Measurements from ENCODE around the gene SRP72.
A peak's percentile ranks its signal among the peaks of the same experiment; 100 is the strongest.

The SRP72 gene

DNA sequence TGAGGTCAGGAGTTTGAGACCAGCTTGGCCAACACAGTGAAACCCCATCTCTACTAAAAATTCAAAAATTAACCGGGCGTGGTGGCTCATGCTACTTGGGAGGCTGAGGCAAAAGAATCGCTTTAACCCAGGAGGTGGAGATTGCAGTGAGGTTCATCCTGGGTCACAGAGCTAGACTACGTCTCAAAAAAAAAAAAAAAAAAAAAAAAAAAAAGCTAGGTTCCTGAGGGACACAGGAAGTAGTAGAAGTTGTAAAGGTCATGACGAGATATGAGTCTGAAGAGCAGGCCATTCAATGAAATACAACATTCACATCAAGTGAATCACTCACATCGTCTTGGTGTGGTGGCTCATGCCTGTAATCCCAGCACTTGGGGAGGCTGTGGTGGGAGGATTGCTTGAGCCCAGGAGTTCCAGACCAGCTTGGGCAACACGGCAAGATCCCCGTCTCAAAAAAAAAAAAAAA, 1.1 kb upstream of the SRP72 start:
- peak in 2 of 5 experiments; percentile 2 to 74 for DNase-seq

- DNase-seq, result no peak
These were observed 520 bp upstream of the SRP72 start for GRCh38 chr4:56466910-56467283.

- peak in 2 of 5 experiments; percentile 7 to 72 for DNase-seq
These were observed 643 bp downstream of the SRP72 start for GRCh38 chr4:56468097-56468422.

DNA sequence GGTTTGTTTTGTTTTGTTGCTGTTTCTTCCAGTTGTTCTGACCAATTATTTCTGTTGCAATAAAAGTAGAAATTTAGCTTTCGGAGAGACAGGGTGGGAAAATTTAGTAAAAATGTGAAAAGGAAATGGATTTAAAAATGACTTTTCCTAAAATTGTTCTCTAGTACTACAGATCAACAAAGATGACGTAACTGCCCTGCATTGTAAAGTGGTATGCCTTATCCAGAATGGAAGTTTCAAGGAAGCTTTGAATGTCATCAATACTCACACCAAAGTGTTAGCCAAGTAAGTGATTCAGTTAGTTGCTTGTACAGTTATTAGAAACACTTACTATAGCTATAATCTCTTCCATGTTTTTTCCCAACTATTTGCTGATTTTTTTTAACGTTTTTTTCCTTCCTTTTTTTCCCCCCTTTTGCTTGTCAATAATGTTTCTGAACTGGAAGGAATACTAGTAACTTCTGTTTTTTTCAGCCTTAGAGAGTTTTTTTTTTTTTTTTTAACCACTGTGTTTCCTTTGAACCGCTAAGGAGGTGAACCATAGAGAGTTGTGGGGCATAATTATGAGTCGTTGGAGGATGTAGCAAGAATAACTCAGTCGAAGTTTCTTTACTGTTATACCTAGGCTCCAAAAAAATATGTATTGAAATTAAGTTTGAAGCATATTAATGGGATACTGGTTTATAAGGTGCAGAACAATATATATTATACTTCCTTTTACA, 2.2 kb downstream of the SRP72 start:
- peak in 1 of 5 experiments; percentile 75 for DNase-seq

- no peak for DNase-seq
These were observed 8.5 kb downstream of the SRP72 start for GRCh38 chr4:56475917-56476316.

GRCh38 chr4:56477192-56477702, 9.8 kb downstream of the SRP72 start:
- DNase-seq, result no peak

DNA sequence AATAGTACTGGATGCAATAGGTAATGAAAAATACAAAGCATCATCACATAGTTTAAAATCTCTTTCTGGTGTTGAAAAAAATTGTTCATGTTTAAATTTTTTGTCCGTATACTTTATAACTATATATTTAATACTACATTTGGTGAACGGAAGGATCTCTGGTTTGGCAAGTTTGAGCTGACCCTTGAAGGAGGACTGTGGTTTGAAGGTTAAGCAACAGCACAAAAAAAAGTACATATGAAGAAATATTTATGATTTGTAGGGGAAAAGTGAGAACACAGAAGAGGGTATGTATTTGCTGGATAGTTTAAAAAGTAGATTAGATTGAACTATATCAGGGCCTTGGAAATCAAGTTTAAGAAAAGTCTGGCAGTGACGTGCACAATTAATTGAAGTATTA, 13.3 kb downstream of the SRP72 start:
- DNase-seq, result no peak

DNA sequence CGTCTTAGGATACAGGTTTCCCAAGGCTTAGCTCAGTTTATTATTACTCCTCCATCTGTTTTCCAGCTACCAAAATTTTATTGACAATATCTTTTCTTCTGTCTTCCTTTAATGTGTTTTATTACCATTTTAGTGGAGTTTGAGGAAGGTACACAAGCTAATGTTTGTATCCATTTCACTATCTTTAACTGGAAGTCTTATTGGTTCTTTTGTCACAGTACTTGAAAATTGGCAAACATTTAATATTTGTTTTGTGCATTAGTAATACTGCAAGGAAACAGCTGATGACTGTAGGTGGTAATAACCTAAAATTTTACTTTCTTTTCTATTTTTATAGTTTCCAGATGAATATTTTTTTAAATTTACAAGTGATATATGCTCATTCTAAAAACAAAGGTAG, 28.8 kb downstream of the SRP72 start:
- no peak for DNase-seq

GRCh38 chr4:56505269-56506130, 38.1 kb downstream of the SRP72 start, which contains the start of gene ARL9:
TSS of gene ARL9 (plus strand) at chr4:56505791. CDS start at chr4:56505863, 72 bp downstream.
- DNase-seq, result peak; percentile 26 to 82 (median 48)

GRCh38 chr4:56511098-56511497, 43.7 kb downstream of the SRP72 start:
- DNase-seq, result no peak

GRCh38 chr4:56512166-56512565, 44.7 kb downstream of the SRP72 start:
- no peak for DNase-seq

DNA sequence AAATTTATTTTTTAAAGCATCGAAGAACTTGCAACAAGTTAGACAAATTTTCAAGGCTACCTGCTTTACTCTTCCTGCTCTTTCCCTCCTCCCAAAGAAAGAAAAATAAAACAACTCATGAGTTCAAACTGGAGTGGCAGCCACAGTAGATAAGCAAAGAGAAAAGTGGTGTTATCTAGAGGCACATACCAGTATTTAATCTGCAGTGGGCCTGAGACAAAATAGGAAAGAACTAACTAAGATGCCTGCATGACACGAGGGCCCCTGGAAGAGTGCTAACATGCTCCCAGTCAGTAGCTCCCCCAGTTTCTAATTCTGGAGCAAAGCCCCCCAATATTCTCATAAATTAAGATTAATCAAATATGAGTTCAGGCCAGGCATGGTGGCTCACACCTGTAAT, 46.1 kb downstream of the SRP72 start:
- DNase-seq, result no peak

- peak; percentile 59 to 72 (median 69) for DNase-seq
These were observed 63.1 kb downstream of the SRP72 start for GRCh38 chr4:56530269-56531148.

GRCh38 chr4:56531149-56531770, 63.8 kb downstream of the SRP72 start:
- no peak for DNase-seq

DNA sequence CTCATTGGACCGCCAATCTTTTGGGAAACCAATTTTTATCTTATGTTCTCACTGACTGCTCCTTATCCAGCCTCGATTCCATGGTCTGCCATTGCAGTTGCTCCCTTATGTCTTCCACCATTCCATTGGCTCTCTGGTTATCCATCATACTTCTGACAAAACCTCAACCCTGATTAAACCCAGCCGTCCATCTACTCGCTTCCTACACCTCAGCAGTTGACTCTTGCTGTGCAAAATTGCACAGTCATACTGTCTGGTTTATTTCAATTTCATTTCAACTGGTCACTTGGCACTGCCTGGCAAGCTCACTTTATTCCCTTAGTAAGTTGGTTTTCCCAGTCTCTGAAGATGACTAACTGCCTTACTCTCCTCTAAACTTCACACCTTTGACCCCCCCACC, 64.4 kb downstream of the SRP72 start:
- no peak for DNase-seq

DNA sequence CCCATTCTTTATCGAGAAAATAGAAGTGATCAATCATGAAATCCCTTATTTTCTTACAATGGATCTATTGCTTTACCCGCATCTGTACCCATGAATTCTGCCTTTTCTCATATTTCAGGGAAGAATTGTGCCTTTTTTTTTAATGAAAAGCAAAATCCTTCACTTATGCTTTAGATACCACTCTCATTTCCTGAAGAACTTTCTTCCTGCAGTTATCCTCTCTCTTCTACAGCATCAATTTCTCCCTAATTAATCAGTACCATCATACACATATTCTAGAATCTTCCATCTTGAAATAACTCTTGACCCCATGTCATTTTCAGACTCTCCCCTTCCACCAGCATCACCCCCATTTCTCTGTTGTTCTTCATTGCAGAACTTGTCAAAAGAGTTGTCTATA, 64.8 kb downstream of the SRP72 start:
- no peak for DNase-seq

DNA sequence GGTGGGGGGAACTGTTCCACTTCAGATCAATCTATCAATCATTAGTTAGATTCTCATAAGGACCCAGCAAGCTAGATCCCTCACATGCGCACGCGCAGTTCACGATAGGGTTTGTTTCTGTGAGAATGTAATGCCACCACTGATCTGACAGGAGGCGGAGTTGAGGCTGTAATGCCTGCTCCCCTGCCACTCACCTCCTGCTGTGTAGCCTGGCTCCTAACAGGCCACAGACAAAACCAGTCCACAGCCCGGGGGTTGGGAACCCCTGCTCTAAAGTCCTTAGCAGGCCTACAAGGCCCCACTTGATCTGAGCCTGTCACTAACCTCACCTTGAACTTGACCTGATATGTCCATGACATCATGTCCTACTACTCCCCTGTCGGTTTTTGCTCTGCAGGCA, 68.5 kb downstream of the SRP72 start:
- no peak for DNase-seq

DNA sequence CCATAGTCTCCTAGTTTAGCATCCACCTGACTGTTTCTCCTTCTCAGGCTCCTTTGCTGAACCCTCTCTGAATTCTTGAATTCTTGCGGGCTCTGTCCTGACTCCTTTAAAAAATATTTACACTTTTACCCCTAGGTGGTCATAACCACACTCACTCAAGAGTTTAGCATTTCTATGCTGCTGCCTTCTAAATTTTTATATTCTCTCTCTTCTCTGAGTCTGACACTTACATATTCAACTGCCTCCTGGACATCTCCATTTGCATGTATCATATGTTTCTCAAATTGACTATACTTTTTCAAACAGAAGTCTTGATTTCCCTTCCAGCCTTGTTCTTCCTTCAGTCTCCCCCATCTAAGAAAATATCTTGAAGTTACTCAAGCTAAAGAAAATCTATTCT, 69.7 kb downstream of the SRP72 start:
- DNase-seq, result no peak

DNA sequence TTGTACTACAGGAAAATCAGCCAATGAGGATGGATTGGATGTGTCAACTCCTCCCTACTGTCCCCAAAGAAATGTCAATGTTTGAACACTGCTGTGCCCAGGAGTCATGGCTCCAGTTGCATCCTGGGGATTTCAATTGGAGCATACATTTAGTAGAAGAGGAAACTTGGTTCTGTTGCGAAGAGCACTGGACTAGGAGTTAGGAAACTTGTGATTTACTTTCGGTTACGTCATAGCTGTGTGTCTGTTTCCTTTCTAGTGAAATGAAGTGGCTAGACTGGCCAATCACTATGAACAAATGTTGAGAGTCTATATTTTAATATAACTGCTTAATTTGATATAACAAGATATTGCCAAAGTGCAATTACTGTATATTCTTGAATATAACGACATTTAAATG, 73.4 kb downstream of the SRP72 start:
- no peak for DNase-seq

DNA sequence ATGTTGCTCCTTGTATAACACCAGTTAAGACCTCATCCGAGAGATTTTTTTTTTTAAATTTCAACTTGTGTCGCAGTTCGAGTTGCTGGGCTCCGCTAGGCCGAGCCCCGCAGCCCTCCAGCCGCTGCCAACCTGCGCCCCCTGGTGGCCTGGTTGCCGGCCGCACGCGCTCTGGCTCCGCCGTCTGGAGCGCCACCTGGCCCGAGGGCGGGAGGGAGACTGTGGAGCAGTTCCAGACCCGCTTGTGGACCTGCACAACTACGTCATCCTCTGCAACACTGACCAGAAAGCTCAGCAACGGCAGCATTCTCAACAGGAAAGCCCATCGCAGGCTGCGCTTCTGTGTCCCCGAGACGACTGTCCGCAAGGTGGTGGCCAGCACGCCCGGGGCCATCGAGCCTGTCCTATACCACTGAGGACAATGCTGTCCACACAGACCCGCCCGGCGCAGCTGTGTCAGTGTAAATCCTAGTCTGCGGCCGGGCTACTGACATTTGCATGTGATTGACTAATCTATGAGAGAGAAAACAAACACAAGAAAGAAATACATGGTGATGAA, 77.2 kb downstream of the SRP72 start:
- DNase-seq, result peak; percentile 63 to 81 (median 80)

DNA sequence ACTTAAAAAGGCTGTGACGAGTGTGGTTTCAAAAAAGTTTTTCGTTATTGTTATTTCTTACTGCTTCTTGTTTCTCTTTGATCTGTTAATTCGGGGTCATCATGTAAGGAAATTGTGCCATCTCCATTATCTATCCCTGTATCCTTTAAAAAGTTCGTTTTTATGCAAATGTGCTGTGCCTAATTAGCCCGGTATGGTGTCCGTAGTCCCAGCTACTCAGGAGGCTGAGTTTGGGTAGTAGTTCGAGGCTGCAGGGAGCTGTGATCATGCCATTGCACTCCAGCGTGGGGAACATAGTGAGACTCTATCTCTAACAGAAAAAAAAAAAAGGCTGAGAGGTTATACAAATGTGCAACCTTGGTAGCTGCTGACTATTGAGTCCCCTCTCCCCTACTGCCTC, 83.2 kb downstream of the SRP72 start:
- DNase-seq, result no peak

DNA sequence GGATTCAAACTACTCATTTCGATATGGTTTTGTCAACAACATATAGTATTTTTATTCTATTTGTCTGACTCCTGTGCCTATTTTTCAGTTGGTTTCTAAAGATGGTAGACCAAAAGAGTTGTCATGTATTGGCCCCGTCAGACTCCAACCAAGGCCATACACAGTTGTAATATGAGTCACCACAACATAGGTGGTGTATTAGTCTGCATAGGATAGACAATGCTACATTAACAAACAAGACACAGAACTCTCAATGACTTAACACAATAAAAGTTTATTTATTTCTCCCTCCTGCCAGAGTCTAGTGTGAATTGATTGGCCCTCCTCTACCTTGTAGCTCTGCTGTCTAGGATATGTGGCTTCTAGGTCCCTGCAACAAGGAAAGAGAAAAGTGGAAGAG, 84.1 kb downstream of the SRP72 start:
- no peak for DNase-seq

Measured in T-helper 2 cell (primary cell).